Skeletal muscle tissue (tissue), 4 donors: ENCODE results near the gene PBX4. TPM values are rescaled to one million over a fixed set of nuclear protein-coding genes. Genes with fewer than 3 reads are reported as not detected.
"Not testable (repeated sequence)": the region's sequence is repeated elsewhere in the genome, so short reads cannot be mapped to it uniquely, and the experiment has no call there.

Experiments
- H3K27ac ChIP-seq: one replicate; pipeline ENCODE4 v1.7.0; 2013; ENCODE audit warnings: mild to moderate bottlenecking, low read depth, low read length, inconsistent platforms
- H3K27me3 ChIP-seq, 3 donors: one replicate each; pipeline ENCODE4 v1.7.0; 2013; ENCODE audit warnings: low read length in 3 of 3; ENCODE audit not compliant: control insufficient read depth in 3 of 3, insufficient read depth in 3 of 3
- H3K36me3 ChIP-seq, 3 donors: one replicate each; pipeline ENCODE4 v1.7.0; 2013; ENCODE audit warnings: low read length in 3 of 3; ENCODE audit not compliant: control insufficient read depth in 3 of 3, insufficient read depth in 3 of 3
- H3K4me1 ChIP-seq, 3 donors: one replicate each; pipeline ENCODE4 v1.7.0; 2013; ENCODE audit warnings: low read length in 3 of 3, mild to moderate bottlenecking in 3 of 3; ENCODE audit not compliant: control insufficient read depth in 3 of 3, insufficient read depth in 3 of 3
- H3K4me3 ChIP-seq, 3 donors: one replicate each; pipeline ENCODE4 v1.7.0; 2013; ENCODE audit warnings: low read length in 3 of 3
- H3K9ac ChIP-seq, 3 donors: one replicate each; pipeline ENCODE4 v1.7.0; 2013; ENCODE audit warnings: low read length in 3 of 3, mild to moderate bottlenecking in 3 of 3, moderate library complexity in 2 of 3, low read depth in 1 of 3
- H3K9me3 ChIP-seq, 3 donors: one replicate each; pipeline ENCODE4 v1.7.0; 2013; ENCODE audit warnings: low read length in 3 of 3; ENCODE audit not compliant: control insufficient read depth in 3 of 3
- total RNA-seq: library from RNA; depleted of rRNA; stranded (reverse); fragments of >200 nt; gene quantifications from one replicate; pipeline ENCODE4 v1.2.3, GENCODE V29; 2014
- donor health status: Osteomylitis.

PBX4 gene, protein sequence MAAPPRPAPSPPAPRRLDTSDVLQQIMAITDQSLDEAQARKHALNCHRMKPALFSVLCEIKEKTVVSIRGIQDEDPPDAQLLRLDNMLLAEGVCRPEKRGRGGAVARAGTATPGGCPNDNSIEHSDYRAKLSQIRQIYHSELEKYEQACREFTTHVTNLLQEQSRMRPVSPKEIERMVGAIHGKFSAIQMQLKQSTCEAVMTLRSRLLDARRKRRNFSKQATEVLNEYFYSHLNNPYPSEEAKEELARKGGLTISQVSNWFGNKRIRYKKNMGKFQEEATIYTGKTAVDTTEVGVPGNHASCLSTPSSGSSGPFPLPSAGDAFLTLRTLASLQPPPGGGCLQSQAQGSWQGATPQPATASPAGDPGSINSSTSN
- total RNA-seq: 1.6 TPM

DNA sequence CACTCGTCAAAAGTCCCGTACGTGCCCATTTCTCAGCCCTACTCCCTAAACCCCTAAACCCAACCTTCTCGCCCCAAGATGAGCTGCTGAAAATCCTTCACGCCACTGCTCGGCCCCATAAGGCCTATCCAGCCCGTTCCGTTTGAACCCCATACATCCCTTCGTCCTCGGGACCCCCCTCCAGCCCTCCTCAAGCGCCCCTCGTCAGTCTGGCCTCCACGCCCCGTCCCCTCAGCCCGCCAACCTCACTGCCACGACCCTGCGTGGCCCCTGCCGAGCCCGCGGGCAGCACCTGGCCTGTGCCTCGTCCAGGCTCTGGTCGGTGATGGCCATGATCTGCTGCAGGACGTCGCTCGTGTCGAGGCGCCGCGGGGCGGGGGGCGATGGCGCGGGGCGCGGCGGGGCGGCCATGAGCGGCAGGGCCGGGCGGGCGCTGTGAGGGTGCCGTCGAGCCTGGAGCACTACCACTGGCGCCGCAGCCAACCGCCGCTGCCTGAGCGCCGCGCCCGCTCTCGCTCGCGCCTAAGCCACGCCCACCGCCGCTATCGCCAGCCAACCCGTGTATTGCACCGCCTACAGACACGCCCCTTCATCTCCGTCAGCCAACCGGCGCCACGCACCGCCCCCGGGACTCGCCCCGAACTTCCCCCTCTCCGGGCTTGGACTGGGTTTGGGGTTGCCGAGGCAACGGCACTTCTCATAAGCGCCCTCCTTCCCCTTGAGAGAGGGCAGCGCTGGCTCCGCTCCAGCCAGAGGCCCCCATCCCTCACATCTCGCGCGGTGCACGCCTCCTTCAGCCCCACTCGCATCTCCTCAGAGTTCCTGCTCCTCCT is at the start of gene PBX4:
TSS of gene PBX4 (minus strand) at position 469 of the 833 bp plus-strand sequence. CDS start at position 411, 58 bp downstream.
- Histone ChIP-seq H3K9me3 (no peaks in the 10 kb centered on the region), H3K9ac (no peak within 1 kb of the TSS), H3K27ac (no peak within 1 kb of the TSS), H3K4me1 (peaks cover 0 to 8% (median 5%) of the 10 kb centered on the region in 3 donors), H3K27me3 (peaks cover 0 to 20% (median 16%) of the 10 kb centered on the region in 3 donors), H3K4me3 (peak within 1 kb of the TSS in 1 of 3 donors; percentile 45), H3K36me3 (no peaks in the 10 kb centered on the region)

DNA sequence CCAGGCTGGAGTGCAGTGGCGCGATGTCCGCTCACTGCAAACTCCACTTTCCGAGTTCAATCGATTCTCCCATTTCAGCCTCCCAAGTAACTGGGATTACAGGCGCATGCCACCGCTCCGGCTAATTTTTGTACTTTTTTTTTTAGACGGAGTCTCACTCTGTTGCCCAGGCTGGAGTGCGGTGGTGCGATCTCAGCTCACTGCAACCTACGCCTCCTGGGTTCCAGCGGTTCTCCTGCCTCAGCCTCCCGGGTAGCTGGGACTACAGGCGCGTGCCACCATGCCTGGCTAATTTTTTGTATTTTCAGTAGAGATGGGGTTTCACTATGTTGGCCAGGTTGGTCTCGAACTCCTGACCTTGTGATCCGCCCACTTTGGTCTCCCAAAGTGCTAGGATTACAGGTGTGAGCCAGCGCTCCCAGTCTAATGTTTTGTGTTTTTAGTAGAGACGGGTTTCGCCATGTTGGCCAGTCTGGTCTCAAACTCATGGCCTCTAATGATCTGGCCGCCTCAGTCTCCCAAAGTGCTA is 47.0 kb upstream of the PBX4 start:
- Histone ChIP-seq H3K36me3 (peaks cover 8 to 11% (median 8%) of the 10 kb centered on the region in 3 donors), H3K4me1 (peaks cover 28 to 40% (median 30%) of the 10 kb centered on the region in 3 donors)
- H3K4me3 ChIP-seq, H3K27ac ChIP-seq, H3K9ac ChIP-seq, H3K27me3 ChIP-seq, H3K9me3 ChIP-seq: not testable (repeated sequence)

DNA sequence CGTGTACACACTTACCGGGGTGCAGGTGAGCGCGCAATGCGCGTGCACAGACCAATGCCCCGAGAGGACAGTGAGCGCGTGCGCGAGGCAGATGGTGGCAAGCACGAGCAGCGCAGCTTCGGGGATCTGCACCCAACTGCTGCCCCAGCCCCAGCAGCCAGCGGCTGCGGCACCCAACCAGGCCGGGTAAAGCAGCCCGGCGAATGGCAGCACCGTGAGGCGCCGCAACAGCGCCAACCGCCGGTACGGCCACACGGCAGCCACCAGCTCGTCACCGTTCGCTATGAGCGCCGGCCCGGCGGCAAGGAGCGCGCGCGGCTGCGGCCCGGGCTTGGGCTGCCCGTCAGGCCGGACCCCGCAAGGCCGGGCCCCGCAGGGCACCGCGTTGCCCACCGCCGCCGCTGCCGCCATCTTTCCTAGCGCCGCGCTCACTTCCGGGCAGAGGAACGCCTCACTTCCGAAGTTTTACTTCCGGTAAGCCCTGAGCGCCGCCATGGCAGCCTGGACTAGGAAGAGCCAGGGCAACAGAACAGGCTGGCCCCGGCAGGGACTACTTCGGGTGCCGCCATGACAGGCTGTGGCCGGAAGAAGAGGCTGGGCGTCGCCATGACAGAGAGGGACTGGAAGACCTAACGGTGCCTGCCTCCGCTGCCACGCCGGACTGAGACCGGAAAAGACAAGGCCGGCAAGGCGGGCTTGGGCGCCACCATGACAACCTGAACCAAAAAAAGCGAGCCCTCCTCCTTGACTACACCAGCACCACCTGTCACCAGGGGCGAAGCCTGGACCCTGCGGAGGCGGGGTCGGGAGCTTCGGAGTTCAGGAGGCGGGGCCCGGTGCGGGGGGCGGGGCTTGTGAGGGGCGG is 45.0 kb upstream of the PBX4 start, which contains the start of gene ATP13A1:
TSS of gene ATP13A1 (minus strand) at position 421 of the 865 bp plus-strand sequence. CDS start at position 411, 10 bp downstream.
- H3K4me3 ChIP-seq: peak within 1 kb of the TSS; percentile 93 to 99 (median 96)

DNA sequence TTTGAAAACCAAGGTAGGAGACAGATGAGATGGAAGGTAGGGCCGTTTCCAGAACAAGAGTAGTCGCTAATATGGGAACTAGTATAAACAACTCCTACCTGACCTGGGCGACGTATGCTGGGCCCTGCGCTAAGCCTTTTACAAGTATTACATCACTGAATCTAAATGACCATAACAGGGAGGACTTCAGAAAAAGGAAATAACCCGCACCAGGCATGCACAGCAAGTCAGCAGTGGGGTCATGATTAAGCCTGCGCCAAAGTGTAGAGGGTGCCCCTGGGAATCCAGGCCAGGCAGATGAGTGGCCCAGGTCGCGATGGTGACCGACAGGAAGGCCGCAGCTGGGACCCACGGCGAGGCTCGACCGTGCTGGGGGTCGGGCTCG is 44.4 kb upstream of the PBX4 start:
- Histone ChIP-seq H3K27ac (peak overlapping the region; percentile 94), H3K9ac (peak overlapping the region; percentile 77 to 96 (median 95)), H3K4me1 (peaks cover 19 to 24% (median 20%) of the 10 kb centered on the region in 3 donors), H3K9me3 (no peaks in the 10 kb centered on the region), H3K27me3 (no peaks in the 10 kb centered on the region), H3K4me3 (peak overlapping the region; percentile 93 to 99 (median 96)), H3K36me3 (peaks cover 20 to 26% (median 24%) of the 10 kb centered on the region in 3 donors)

More for the DNA sequence above, 45.0 kb upstream of the PBX4 start, which contains the start of gene ATP13A1:
- peak within 1 kb of the TSS; percentile 77 to 96 (median 95) for H3K9ac ChIP-seq
- H3K27ac ChIP-seq: peak within 1 kb of the TSS; percentile 94
- no peaks in the 10 kb centered on the region for H3K9me3 ChIP-seq
- H3K27me3 ChIP-seq: no peaks in the 10 kb centered on the region
- peaks cover 22 to 28% (median 23%) of the 10 kb centered on the region in 3 donors for H3K4me1 ChIP-seq
- peaks cover 14 to 21% (median 18%) of the 10 kb centered on the region in 3 donors for H3K36me3 ChIP-seq

DNA sequence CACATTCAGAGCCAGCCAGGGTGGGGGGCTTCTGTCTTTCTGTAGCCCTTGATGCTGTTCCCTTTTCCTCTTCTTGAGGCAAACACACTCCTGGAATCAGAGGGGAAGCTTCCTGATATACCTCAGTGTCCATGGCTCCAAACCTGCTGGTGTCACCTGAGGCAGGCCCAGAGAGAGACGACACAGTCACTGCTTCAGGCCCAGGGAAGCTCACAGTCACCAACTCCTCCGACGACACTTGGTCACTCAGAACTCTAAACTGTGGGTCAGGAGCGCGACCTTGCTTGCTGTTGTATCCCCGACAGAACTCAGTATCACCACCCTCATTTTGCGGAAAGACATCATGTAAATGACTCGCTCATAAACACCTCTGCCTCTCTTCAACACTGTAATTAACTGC is 43.9 kb upstream of the PBX4 start:
- Histone ChIP-seq H3K27ac (no peak overlapping the region), H3K4me1 (peaks cover 19 to 24% (median 20%) of the 10 kb centered on the region in 3 donors), H3K27me3 (no peaks in the 10 kb centered on the region), H3K9me3 (no peaks in the 10 kb centered on the region), H3K4me3 (peak overlapping the region; percentile 93 to 99 (median 96)), H3K9ac (peak overlapping the region; percentile 77 to 96 (median 95)), H3K36me3 (peaks cover 25 to 31% (median 28%) of the 10 kb centered on the region in 3 donors)

DNA sequence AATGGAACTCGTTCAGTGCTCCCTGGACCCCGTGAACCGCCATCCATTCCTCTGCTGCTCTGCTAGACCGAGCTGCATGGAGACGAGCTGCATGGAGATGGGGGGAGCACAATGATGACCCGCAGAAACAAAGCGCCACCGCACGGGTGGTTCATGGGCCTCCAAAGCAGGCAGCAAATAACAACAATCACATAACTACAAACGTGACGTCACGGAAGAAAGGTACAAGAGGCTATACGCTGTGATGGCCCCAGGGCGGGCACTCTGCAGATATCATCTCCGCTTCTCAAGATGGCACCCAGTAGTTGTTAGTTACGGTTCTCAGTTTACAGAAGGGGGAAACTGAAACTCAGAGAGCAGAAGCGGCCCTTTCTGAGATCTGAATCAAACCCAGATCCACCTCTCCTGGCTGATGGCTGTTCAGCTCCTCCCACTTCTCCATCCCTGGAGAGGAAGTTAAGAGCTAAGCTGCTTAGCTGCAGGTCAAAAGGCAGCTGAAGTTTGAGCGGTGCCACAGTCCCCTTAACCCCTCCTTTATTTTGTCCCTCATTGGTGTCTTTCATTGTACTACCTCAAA is 43.3 kb upstream of the PBX4 start:
- Histone ChIP-seq H3K36me3 (peaks cover 30 to 36% (median 33%) of the 10 kb centered on the region in 3 donors), H3K4me1 (peaks cover 19 to 24% (median 20%) of the 10 kb centered on the region in 3 donors), H3K9me3 (no peaks in the 10 kb centered on the region), H3K27me3 (no peaks in the 10 kb centered on the region), H3K4me3 (peak overlapping the region in 2 of 3 donors; percentile 96 to 99), H3K9ac (peak overlapping the region in 1 of 3 donors; percentile 25), H3K27ac (no peak overlapping the region)

DNA sequence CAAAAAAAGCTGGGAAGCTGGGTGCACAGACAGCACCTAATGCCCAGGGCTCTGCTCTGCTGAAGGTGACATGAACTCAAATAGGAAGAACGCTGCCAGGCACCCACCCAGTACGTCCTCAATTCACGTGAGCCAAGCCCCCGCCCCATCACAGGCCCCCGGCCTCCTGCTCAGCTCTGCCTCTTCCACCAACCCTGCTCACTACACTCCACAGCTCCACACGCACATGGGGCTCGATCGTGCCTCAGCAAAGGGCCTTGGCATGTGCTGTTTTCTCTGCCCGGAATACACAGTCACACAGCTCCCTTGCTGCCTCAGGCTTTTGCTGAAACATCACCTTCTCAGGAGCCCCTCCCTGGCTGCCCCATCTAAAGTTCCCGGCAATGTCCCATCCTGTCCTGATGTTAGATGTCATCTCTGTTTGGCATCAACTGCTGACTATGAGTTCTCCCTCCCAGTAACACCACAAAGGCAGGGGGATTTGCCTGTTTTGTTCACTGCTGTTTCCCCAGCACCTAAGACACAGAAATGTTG is 42.7 kb upstream of the PBX4 start:
- Histone ChIP-seq H3K9me3 (no peaks in the 10 kb centered on the region), H3K27me3 (no peaks in the 10 kb centered on the region), H3K4me3 (no peak overlapping the region), H3K27ac (no peak overlapping the region), H3K4me1 (peaks cover 19 to 24% (median 20%) of the 10 kb centered on the region in 3 donors), H3K36me3 (peaks cover 36 to 42% (median 39%) of the 10 kb centered on the region in 3 donors), H3K9ac (peak overlapping the region in 1 of 3 donors; percentile 25)

DNA sequence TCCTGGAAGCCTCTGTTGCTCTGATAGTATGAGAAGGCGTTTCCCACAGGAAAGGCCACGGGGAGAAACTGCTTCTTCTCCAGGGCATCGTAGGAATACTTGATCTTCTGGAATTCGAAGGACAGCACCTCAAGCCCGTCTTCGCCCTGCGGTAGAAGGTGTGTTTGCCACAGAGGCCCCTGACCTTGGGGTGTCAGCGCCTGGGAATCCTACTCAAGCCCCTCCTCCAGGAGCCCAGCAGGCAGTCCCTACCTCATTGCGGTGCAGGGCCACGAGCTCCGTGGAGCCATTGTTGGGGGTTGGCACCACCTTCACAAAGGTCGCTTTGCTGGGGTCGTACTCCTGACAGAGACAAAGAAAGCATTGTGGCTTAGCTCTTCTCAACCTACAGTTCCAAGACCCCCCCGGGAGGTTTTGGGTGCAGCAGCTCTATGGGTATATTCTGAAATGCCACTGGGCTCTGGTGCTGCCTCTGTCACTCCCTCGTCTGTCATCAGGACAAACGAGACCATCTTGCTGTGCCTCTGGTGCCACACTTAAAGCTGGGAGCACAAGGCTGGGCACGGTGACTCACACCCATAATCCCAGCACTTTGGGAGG is 41.3 kb upstream of the PBX4 start:
- Histone ChIP-seq H3K4me3 (no peak overlapping the region), H3K36me3 (peaks cover 51 to 57% (median 53%) of the 10 kb centered on the region in 3 donors), H3K27me3 (no peaks in the 10 kb centered on the region), H3K9me3 (no peaks in the 10 kb centered on the region), H3K27ac (no peak overlapping the region), H3K4me1 (peaks cover 19 to 24% (median 20%) of the 10 kb centered on the region in 3 donors), H3K9ac (no peak overlapping the region)
